GM19099 (cell line): ENCODE data around the gene AMPD3.

ENCODE experiments used
- POLR2A ChIP-seq: IDR thresholded peaks from 3 replicates; pipeline ENCODE4 v1.6.1; 2011; ENCODE audit warnings: low read depth; ENCODE audit not compliant: insufficient read length; ENCODE audit errors: extremely low read depth

The AMPD3 gene

GRCh38 chr11:10499874-10500601, 45.0 kb downstream of the AMPD3 start:
- TF ChIP-seq POLR2A: no peak

DNA sequence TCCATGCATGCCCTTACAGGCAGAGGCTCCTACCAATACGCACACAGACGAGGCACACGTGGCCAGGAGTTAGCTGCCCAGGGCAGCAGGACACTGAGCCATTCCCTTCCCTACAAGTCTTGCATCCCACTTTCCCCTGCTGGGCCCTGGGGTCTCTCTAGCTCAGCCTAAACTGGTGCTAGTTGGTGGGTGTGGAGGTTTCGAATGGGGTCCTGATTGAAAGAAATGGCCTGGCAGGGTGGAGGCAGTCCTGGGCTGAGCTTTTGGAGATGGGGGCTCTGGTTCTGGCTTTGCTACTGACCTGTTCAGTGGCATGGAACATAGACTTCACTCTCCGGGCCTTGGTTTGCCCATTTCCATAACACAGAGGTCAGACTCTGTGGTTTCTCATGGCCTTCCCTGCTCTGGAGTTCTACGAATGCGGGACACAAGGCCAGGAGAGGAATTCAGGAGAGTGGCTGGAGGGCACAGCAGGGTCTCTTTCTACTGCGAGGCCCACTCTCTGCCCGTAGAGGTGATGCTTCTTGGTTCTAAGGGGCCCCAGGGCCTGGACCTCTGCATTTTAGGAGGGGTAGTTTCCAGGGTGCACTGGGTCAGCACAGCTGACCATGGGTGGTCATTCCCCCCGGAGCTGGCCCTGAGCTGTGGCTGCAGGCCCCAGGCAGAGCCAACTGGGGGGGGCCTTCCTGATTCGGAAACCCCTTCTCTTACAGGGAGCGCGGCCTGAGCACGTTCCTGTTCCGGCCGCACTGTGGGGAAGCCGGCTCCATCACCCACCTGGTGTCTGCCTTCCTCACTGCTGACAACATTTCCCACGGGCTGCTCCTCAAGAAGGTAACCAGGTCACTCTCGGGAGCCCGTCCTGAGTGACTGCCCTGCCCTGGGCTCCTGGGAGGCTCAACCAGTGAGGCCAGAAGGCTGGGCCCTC, 46.0 kb downstream of the AMPD3 start:
- no peak for TF ChIP-seq POLR2A

- no peak for TF ChIP-seq POLR2A
Observed at GRCh38 chr11:10502065-10502680, 47.1 kb downstream of the AMPD3 start.

GRCh38 chr11:10502770-10503169, 47.7 kb downstream of the AMPD3 start:
- TF ChIP-seq POLR2A: no peak

- no peak for TF ChIP-seq POLR2A
Observed at GRCh38 chr11:10503221-10503620, 48.2 kb downstream of the AMPD3 start.

GRCh38 chr11:10503777-10504480, 48.9 kb downstream of the AMPD3 start:
- TF ChIP-seq POLR2A: no peak

DNA sequence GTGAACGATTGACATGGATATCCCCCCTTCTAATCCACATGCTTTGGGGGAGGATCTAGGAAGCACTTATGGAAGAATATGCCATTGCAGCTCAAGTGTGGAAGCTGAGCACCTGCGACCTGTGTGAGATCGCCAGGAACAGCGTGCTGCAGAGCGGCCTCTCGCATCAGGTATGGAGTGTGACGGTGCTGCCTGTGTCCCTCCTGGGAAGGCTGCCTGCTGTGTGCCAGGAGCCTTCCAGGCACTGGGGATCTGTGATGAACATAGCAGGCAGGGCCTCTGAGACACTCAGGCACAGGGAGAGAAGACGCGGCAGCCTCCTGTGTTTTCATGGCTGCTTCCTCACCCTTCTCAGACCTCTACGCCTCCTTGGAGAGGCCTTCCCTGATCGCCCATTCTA, 49.4 kb downstream of the AMPD3 start:
- no peak for TF ChIP-seq POLR2A

DNA sequence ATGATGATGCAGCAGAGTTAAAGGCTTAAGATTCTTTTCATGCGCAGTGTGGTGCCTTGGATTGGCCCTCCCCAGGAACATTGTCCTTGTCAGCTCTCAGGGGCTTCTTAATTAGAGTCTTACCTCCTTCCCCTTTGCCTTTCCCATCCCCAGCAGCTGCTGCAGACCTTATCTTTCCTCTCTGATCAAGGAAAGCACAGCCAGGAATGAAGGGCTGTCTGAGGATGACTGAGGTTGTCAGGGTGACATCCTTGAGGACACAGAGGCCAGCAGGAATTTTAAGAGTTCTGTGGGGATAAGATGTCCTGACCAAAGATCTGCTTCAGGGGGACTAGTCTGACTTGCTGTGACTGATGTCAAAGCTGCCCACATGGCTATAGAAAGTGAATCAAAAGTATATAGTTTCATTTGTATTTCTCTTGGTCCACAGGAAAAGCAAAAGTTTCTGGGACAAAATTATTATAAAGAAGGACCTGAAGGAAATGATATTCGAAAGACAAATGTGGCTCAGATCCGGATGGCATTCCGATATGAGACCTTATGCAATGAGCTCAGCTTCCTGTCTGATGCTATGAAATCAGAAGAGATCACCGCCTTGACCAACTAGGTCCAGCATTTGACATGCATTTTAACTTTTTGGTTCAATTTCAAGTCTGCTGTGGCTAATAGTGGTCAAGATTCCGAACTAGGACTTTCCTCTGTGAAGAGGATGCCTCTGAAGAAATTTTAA, 50.4 kb downstream of the AMPD3 start:
- no peak for TF ChIP-seq POLR2A

DNA sequence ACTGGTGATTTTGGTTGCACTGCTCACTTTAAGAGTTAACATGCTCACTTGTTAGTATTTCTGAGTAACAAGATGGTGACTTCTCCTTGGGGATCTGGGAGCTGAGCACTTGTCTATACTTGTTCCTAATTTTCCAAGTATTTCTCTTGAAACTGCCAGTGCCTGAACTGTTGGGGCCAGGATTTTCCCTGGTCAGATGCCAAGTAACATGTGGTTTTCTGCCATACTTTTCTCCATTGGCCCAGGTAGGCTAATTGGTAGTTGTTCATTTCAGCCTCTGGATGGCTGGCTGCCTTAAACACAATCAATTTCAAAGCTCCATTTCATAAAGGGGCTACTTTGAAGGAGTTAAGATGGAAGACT, 50.9 kb downstream of the AMPD3 start:
- TF ChIP-seq POLR2A: no peak

GRCh38 chr11:10511181-10511621, 56.1 kb downstream of the AMPD3 start:
- TF ChIP-seq POLR2A: no peak

GRCh38 chr11:10514202-10514601, 59.1 kb downstream of the AMPD3 start:
- TF ChIP-seq POLR2A: no peak

DNA sequence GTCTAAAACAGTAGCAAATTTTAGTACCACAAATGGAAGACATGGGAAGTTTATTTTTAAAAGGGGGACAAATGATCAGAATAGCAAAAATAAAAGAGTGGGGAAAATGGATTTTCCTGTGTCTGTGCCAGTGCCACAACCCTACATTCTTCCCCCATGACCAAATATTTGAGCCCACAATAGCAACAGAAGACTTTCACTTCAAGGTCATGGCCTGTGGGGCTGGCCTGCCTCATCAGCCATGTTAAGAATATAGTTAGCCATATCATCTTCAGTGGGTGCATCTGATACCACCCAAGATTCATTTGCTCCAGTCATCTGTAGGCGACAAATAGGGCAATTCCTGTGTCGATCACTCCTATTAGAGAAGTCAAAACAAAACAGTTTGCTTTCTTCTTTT, 59.6 kb downstream of the AMPD3 start:
- no peak for TF ChIP-seq POLR2A

GRCh38 chr11:10515418-10515817, 60.4 kb downstream of the AMPD3 start:
- TF ChIP-seq POLR2A: no peak

DNA sequence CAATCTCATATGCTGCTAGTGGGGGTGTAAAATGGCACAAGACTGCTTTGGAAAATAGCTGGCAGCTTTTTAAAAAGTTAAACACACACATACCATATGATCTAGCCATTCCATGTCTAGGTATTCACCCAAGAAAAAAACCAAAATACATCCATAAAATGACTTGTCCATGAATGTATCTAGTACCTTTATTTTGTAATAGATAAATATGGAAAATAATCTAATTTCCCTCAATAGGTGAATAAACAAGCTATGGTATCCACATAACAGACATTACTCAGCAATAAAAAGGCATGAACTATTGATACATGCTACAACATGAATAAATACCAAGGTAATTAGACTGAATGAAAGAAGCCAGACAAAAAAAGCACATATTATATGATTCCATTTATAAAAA, 63.1 kb downstream of the AMPD3 start:
- no peak for TF ChIP-seq POLR2A
